ENCODE data around the gene SNX20. TPM values are rescaled to one million over a fixed set of nuclear protein-coding genes. Genes with fewer than 3 reads are reported as not detected.

SNX20 gene
- total and polyA plus RNA-seq, 2 of the 13 experiments (the other 11 are each of a cell fraction or from before 2014, with no cell fraction given): not detected

DNA sequence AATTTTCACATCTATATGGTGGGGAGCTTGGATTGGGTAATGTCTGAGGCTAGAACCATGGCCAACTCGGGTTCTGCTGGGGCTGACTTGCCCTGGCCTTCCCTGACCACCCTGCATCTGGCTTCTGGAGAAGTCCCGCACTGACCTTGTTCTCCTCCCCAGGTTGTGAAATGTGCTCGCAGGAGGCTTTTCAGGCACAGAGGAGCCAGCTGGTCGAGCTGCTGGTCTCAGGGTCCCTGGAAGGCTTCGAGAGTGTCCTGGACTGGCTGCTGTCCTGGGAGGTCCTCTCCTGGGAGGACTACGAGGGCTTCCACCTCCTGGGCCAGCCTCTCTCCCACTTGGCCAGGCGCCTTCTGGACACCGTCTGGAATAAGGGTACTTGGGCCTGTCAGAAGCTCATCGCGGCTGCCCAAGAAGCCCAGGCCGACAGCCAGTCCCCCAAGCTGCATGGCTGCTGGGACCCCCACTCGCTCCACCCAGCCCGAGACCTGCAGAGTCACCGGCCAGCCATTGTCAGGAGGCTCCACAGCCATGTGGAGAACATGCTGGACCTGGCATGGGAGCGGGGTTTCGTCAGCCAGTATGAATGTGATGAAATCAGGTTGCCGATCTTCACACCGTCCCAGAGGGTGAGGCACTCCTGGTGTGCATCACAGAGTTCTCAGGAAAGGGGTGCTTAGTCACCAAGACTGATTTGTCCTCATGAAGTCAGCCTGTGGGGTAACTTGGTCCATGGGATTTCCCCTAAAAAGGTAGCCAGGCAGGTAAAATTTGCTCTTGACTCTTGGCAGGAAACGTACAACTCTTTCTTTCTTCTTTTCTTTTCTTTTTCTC lies 18.4 kb upstream of the SNX20 start:
- H3K9ac ChIP-seq (ENCODE audit: insufficient read depth, low read depth, low read length): no peak overlapping the region
- no peak overlapping the region for H3K27ac ChIP-seq (ENCODE audit: extremely low read length, insufficient read depth, low read length)
- H3K9me3 ChIP-seq (ENCODE audit: low read length): peaks cover 13% of the 10 kb centered on the region
- DNase-seq (ENCODE audit: low spot score) (peak; percentile 18), FAIRE-seq (no peak), ATAC-seq (peak; percentile 38)
- 65% methylated on average over 13 of the region's 19 CpGs for WGBS (ENCODE audit: low lambda C conversion rate)
- H4K20me1 ChIP-seq (ENCODE audit: insufficient read depth, low read length): no peaks in the 10 kb centered on the region
- H3K79me2 ChIP-seq (ENCODE audit: insufficient read depth, low read length): no peaks in the 10 kb centered on the region
- no peak overlapping the region for H2AFZ ChIP-seq (ENCODE audit: low read length)
- intact Hi-C loops (cut with micrococcal nuclease; ENCODE audit: unreplicated experiment) (no loop called here), in situ Hi-C loops (cut with HindIII; ENCODE audit: extremely low pct_ligation_motif_present, low pct_unique_long_range_greater_than_20kb) (no loop called here)
- H3K4me2 ChIP-seq (ENCODE audit: low read depth, low read length): no peak overlapping the region
- ChIA-PET CTCF (ENCODE audit: low intra/inter-chr PET ratio, low total read pairs) (no interaction called here), POLR2A (interaction anchor here (1.6 kb wide), 1 partner anchor 20 kb away, joined by 4 read pairs; no protein-coding TSS in a partner anchor)
- H3K36me3 ChIP-seq (replicated peaks in 1 of 2; ENCODE audit: control insufficient read depth in 1 of 2, insufficient read depth in 2 of 2, low read length in 2 of 2): no peaks in the 10 kb centered on the region
- H3K4me1 ChIP-seq (ENCODE audit: insufficient read depth, low read length): peaks cover 55% of the 10 kb centered on the region
- BruUV-seq (replicated peaks): no TSS peak
- peaks cover 0 to 3% of the 10 kb centered on the region in 2 experiments; a peak in 1 of 5 replicates for H3K27me3 ChIP-seq (ENCODE audit: control insufficient read depth in 1 of 2, insufficient read depth in 2 of 2, low read length in 2 of 2)
- H3K4me3 ChIP-seq (replicated peaks in 1 of 3; ENCODE audit: insufficient read depth in 1 of 3, low read depth in 2 of 3, low read length in 3 of 3): no peak overlapping the region; a peak in 1 of 6 replicates
- TF ChIP-seq, protein P1, sequence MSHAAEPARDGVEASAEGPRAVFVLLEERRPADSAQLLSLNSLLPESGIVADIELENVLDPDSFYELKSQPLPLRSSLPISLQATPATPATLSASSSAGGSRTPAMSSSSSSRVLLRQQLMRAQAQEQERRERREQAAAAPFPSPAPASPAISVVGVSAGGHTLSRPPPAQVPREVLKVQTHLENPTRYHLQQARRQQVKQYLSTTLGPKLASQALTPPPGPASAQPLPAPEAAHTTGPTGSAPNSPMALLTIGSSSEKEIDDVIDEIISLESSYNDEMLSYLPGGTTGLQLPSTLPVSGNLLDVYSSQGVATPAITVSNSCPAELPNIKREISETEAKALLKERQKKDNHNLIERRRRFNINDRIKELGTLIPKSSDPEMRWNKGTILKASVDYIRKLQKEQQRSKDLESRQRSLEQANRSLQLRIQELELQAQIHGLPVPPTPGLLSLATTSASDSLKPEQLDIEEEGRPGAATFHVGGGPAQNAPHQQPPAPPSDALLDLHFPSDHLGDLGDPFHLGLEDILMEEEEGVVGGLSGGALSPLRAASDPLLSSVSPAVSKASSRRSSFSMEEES (CRISPR knock-in tag; IDR thresholded peaks at IDR 0.05): no peak
- TF ChIP-seq ZNF607 (CRISPR knock-in tag; IDR thresholded peaks at IDR 0.05; ENCODE audit: borderline replicate concordance) (no peak), ZIK1 (CRISPR knock-in tag; IDR thresholded peaks at IDR 0.05; ENCODE audit: borderline replicate concordance, low read depth) (peak; percentile 67; the same call in 1 of the 2 replicates), KLF6 (CRISPR knock-in tag; IDR thresholded peaks at IDR 0.05) (peak; percentile 89; the same call in 1 of the 2 replicates), GPN1 (CRISPR knock-in tag; IDR thresholded peaks at IDR 0.05; ENCODE audit: borderline replicate concordance) (no peak), ZNF460 (CRISPR knock-in tag; IDR thresholded peaks at IDR 0.05; ENCODE audit: borderline replicate concordance) (no peak), MAZ (IDR thresholded peaks at IDR 0.05; ENCODE audit: borderline replicate concordance, low read depth, low read length) (no peak), MAZ (CRISPR knock-in tag; IDR thresholded peaks at IDR 0.05; ENCODE audit: low read depth) (no peak), CBX2 (IDR thresholded peaks at IDR 0.05; ENCODE audit: low read depth, low read length) (no peak), CBX2 (CRISPR knock-in tag; IDR thresholded peaks at IDR 0.05; ENCODE audit: low read depth) (no peak), ZNF317 (CRISPR knock-in tag; IDR thresholded peaks at IDR 0.05) (no peak), THAP11 (CRISPR knock-in tag; IDR thresholded peaks at IDR 0.05) (peak; percentile 39; the same call in 1 of the 2 replicates), DMAP1 (CRISPR knock-in tag; IDR thresholded peaks at IDR 0.05) (no peak), KDM5A (IDR thresholded peaks at IDR 0.05; ENCODE audit: borderline replicate concordance, low read length) (no peak), ZNF766 (CRISPR knock-in tag; IDR thresholded peaks at IDR 0.05; ENCODE audit: borderline replicate concordance) (0 out of 2 replicates have a peak, but pooled peaks have one; percentile 41), SRSF9 (IDR thresholded peaks at IDR 0.05; ENCODE audit: borderline replicate concordance, insufficient read depth, low read depth, low read length, poor library complexity, severe bottlenecking) (no peak), ZFX (CRISPR knock-in tag; IDR thresholded peaks at IDR 0.05; ENCODE audit: low read depth) (no peak), NFYB (CRISPR knock-in tag; IDR thresholded peaks at IDR 0.05) (no peak)
- TF ChIP-seq, protein P2, sequence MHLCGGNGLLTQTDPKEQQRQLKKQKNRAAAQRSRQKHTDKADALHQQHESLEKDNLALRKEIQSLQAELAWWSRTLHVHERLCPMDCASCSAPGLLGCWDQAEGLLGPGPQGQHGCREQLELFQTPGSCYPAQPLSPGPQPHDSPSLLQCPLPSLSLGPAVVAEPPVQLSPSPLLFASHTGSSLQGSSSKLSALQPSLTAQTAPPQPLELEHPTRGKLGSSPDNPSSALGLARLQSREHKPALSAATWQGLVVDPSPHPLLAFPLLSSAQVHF (CRISPR knock-in tag; IDR thresholded peaks at IDR 0.05): no peak
- TF ChIP-seq, protein P3, sequence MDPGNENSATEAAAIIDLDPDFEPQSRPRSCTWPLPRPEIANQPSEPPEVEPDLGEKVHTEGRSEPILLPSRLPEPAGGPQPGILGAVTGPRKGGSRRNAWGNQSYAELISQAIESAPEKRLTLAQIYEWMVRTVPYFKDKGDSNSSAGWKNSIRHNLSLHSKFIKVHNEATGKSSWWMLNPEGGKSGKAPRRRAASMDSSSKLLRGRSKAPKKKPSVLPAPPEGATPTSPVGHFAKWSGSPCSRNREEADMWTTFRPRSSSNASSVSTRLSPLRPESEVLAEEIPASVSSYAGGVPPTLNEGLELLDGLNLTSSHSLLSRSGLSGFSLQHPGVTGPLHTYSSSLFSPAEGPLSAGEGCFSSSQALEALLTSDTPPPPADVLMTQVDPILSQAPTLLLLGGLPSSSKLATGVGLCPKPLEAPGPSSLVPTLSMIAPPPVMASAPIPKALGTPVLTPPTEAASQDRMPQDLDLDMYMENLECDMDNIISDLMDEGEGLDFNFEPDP (CRISPR knock-in tag; conservative IDR thresholded peaks at IDR 0.05): no peak
- TF ChIP-seq, protein P4, sequence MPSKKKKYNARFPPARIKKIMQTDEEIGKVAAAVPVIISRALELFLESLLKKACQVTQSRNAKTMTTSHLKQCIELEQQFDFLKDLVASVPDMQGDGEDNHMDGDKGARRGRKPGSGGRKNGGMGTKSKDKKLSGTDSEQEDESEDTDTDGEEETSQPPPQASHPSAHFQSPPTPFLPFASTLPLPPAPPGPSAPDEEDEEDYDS (CRISPR knock-in tag; IDR thresholded peaks at IDR 0.05): no peak

Measured in HepG2 (cell line).